GM19468 (cell line): ENCODE results near the gene SNX10.

Source experiments
- ATAC-seq: cut with Tn5 transposase; IDR thresholded peaks from one replicate; pipeline ENCODE4 v1.9.1; 2021; ENCODE audit warnings: mild to moderate bottlenecking, moderate library complexity, moderate number of reproducible peaks; ENCODE audit not compliant: unreplicated experiment; ENCODE audit errors: extremely low read depth

Gene SNX10

DNA sequence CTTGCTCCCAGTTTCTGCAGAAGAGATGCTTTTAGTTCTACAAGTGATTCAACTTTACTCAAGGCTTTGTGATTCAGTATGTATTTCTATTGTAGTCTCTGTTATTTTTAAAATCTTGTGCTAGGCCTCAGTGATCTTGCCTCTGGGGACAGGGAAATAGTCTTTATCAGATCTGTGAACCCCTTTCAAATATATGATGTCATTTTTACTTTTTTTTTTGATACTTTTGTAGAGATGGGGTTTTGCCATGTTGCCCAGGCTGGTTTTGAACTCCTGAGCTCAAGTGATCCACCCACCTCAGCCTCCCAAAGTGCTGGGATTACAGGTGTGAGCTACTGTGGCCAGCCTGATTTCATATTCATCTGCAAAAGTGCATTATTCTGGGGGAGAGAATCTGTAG lies 3.4 kb downstream of the SNX10 start:
- no peak for ATAC-seq

DNA sequence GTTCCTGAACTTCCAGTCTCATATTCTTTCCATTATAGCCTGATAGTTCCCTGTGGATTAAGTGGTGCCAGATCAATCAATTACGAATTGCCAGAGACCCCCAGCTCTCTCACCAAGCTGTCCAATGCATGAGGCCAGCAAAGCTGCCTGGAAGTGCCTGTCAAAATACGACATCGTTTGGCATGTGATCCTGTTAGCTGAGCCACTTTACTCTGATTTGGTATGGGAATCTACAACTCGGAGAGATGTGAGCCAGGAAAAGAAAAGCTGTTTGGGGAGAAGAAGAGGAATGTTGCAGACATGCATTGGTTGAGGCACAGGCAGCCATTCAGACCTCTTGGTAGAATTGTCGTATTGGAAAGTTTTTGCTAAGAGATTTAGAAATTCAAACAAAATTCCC lies 3.9 kb downstream of the SNX10 start:
- ATAC-seq = no peak

DNA sequence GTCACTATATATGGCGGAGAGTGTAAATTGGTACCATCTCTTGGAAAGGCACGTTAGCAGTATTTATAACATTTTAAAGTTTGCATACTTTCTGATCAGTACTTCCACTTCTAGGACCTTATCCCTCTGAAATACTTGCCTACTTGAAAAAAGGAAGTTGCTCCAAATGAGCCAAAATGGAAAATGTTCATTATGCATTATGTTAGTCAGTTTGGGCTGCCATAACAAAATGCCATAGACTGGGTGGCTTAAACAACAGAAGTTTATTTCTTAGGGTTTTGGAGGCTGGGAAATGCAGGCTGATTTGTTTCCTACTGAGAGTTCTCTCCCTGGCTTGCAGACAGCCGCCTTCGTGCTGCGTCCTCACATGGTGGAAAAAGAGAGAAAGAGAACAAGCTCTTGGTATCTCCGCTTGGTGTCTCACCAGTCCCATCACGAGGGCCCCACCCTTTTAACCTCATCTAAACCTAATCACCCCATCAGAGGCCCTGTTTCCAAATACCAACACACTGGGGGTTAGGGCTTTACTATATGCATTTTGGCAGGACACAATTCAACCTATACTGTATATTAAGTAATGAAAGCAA lies 6.9 kb downstream of the SNX10 start:
- ATAC-seq = no peak

DNA sequence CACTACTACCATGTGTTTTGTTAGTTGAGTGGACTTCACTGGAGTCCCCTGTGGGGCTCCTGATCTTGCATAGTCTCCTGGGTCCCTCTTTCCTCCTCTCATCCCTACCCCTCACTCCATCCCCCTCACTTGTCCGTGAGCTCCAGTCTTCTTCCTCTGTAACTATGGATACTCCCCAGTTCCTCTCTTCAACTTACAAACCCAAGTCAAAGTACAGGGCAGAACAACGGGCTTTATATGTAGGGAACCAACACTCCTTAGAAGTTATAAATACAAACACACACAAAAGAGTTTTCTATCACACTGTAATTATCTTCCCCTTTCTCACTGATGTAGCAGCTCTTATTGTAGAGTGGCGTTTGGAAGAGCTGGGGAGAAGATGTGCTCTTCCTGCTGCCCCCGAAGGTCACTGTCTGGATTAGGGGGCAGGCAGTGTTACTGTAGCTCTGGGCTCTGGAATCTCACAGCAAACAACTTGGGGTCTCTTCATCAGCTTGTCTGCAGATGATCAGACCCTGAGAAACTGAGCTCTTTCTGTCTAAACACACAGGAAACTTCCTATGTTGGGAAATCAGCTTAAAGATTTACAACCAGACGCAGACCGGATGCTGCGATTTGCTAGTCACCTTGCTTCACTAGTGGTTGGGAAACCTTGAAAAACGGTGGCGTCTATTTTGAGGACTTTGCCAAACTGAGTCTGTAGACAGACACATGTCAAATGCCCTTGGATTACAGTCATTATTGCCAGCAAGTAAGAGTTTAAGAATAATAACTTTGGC lies 13.6 kb downstream of the SNX10 start:
- ATAC-seq = no peak

DNA sequence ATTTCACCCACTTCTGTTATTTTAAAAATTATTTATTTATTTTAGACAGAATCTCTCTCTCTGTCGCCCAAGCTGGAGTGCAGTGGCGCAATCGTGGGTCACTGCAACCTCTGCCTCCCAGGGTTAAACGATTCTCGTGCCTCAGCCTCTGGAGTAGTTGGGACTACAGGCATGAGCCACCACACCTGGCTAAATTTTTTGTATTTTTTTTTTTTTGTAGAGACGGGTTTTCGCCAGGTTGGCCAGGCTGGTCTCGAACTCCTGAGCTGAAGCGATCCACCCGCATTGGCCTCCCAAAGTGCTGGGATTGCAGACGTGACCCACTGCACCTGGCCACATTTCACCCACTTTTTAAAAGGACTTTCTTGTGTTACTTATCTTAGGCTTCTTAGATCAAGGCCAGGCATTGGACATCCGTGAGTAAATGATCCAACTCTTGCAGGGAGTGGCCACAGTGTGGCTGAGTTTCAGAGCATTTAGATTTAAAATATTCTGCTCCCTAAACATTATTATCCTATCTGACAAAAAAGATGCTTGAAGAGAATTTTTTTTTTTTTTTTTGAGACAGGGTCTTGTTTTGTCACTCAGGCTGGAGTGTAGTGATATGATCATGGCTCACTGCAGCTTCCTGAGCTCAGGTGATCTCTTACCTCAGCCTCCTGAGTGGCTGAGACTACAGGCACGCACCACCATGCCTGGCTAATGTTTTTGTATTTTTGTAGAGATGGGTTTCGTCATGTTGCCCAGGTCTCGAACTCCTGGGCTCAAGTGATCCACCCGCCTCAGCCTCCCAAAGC lies 14.4 kb downstream of the SNX10 start:
- no peak for ATAC-seq

- ATAC-seq = no peak
These were observed 15.1 kb downstream of the SNX10 start for GRCh38 chr7:26306790-26307189.

- no peak for ATAC-seq
These were observed 15.6 kb downstream of the SNX10 start for GRCh38 chr7:26307226-26307625.

DNA sequence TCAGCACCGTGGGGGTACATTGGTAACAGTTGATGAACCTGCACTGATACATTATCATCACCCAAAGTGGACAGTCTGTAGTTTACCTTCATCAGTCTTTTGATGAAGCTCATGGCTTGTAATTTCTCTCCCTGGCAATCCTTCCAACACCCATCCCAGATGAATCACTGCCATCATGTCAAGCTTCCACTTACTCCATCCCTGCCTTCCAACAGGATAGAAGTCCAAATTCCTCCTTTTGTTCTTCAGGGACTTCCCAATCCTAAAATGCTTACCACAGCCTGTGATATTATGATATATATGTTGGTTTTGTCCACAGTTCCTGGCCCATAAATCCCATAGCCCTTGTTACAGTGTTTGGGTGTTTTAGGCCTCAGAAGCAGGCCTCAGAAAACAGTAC lies 16.1 kb downstream of the SNX10 start:
- no peak for ATAC-seq

DNA sequence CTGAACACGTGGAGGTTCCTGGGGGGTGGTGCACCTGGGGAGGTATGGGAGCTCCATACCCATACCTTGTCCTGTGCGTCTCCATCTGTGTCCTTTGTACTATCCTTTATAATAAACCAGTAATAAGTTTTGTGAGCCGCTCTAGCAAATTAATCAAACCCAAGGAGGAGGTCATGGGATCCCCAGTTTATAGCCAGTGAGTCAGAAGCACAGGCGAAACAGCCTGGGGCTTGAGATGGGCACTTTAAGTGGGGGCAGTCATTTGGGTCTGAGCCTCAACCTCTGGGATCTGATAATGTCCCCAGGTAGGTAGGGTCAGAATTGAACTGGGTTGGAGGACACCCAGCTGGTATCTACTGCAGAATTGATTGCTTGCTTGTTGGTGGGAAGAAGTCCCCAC lies 16.9 kb downstream of the SNX10 start:
- no peak for ATAC-seq

- ATAC-seq = no peak
These were observed 17.4 kb downstream of the SNX10 start for GRCh38 chr7:26309089-26309488.

- ATAC-seq = no peak
These were observed 20.1 kb downstream of the SNX10 start for GRCh38 chr7:26311798-26312197.

DNA sequence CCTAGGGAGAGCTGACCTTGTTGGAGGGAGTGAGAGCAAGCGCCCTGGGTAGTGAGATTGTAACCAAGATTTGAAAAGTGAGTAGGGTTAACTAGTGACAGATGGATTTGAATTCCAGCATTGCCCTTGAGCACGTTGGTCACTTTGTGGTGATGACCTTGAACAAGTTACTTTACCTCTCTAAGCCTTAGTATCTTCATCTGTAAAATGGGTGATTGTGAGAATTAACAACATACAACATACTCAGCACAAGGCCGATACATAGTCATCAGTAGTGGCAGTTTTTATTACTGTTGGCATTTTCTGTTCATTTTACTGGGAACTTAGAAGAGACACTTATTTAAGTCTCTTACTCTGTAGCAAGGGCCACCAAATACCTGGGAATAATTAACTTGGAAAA lies 25.5 kb downstream of the SNX10 start:
- ATAC-seq = no peak

DNA sequence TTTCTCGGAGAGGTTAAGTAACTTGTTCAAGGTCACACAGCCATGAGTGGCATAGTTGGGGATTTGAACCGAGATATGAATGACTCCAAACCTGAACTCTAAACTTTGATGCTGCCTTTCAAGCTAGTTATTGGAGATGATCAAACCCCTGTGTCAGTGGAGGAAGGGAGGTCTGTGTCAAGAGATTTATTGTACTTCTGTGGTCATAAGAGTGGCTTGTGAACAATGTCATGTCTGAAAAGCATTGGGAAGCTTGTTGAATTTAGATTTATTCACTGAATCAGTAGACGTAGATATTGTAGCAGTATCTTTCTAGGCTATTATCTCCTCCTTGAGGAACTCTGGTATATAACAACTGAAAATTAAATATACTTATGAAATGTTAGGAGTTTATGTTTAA lies 27.3 kb downstream of the SNX10 start:
- ATAC-seq = no peak

DNA sequence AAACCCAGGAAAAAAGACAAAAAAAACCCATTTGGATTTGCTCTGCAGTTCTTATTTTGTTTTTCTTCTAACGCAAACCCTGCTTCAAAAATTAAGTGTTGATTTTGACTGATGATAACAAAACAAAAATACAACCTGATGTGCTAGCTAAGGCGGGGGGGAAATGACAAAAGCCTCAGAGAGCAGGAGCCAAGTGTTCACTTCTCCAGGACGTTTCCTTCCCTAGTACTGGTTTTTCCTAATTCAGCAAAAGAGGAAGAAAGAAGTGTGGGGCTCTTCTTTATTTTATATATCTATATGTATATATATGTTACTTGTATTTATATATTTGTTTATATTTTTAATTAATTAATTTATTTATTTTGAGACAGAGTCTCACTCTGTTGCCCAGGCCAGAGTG lies 28.0 kb downstream of the SNX10 start:
- ATAC-seq = no peak

DNA sequence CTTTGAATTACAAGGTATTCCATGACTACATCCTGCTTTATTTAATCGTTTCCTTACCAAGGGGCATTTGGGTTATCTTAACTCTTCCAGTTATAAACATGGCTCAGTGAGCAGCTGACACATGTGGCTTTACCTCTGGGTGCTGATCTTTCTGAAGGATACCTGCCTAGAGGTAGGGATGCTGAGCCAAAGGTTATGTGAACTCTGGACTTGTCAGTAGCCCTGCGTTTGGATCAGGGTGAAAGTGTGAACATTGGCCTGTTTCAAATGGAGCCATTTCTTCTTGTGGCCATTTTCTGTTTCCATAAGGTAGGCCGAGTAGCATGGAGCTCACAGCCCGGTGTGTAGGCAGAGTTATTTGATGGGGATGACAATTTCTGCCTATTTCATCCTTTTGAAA lies 29.2 kb downstream of the SNX10 start:
- ATAC-seq = no peak

GRCh38 chr7:26321435-26321834 lies 29.8 kb downstream of the SNX10 start:
- no peak for ATAC-seq

DNA sequence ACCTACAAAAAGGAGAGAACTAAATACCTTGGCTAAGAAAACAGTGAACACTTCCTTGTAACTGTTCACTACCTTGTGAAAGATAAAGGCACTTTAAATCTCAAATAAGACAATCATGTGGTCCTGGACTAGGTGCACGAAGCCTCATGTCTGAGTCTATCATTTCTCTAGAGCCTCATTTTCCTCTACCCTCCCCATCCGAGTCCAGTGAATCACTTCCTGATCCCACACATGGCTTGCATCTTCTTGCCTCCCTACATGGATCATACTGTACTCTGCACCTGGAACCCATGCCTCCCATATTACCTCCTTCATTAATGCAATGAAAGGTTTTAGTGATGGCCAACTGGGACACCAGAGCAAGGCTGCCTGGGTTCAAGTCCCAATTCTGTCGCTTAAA lies 34.5 kb downstream of the SNX10 start:
- no peak for ATAC-seq

- peak; percentile 43 for ATAC-seq
These were observed 37.1 kb downstream of the SNX10 start for GRCh38 chr7:26328498-26329390.

DNA sequence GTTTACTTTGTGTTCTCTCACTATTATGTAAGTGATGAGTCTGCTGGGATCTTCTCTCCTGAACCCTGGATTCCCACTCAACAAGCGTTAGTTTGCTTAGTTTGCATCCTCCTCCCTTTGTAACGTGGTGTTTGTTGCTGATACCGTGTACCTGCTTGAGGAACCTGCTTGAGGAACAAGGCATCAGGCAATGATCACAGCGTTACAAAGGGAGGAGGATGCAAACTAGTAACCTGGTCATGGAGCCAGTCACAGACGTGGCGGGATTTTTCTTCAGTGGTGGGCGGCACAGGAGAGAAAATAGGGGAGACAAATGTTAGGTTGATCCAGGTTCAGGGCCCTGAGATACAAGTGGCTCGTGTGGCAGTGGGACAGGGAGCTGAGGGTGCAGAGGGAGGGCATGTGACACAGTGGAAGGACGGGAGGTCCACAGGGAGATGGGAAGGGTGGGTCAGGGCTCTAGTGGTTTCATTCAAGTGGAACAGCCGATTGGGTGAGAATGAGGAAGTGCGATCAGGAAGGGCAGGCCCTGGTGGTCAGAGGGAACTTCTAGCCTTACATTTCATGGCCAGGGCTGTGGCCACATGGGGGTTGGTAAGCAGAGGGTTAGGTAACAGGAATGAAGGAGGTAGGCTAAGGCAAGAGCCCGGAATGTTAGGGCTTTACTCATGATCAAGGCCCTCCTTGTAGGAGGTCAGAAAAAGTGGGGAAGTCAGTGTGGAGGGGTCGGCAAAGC lies 38.0 kb downstream of the SNX10 start:
- ATAC-seq = no peak

DNA sequence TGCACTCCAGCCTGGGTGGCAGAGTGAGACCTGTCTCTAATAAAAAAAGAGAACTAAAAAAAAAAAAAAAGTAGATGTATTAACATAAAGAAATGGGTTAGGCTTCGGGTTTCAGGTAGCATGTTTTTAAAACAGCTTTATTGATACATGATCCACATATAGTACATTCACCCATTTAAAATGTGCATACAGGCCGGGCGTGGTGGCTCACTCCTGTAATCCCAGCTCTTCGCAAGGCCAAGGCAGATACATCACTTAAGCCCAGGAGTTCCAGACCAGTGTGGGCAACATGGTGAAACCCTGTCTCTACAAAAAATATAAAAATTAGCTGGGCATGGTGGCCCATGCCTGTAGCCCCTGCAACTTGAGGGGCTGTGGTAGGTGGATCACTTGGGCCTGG lies 39.5 kb downstream of the SNX10 start:
- no peak for ATAC-seq
